ENCODE measurements around the gene HDAC3. TPM values are rescaled to one million over a fixed set of nuclear protein-coding genes. Genes with fewer than 3 reads are reported as not detected.

Gene HDAC3
- total RNA-seq, 4 donors from 2014 or later: 44.2 to 62.7 (median 54.6) TPM

DNA sequence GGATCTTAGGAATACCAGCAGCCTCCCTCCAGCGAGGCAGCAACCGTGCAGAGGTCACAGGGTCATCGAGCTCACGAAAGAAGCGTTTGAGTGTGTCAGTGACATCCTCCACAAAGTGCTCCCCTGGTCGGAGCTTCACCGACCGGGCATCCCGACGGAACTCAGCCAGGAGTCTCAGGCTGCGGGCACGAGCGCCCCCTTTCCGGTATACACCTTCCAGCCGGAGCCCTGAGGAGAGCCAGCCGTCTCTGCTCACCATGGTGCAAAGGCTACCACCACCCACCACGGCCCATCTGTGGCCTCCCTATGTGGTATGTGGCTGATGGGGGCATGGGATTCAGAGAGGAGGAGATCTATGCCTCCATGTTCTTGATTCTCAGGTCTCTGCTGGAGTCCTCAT, 25.4 kb upstream of the HDAC3 start:
- no peaks in the 10 kb centered on the region for H3K27me3 ChIP-seq
- intact Hi-C loops (cut with DNase I): no loop called here
- H3K27ac ChIP-seq: no peak overlapping the region
- WGBS, 2 donors: 76 to 80% methylated on average over 17 of the region's 17 CpGs
- TF ChIP-seq POLR2A (IDR thresholded peaks at IDR 0.05): no peak
- TF ChIP-seq, protein P1, sequence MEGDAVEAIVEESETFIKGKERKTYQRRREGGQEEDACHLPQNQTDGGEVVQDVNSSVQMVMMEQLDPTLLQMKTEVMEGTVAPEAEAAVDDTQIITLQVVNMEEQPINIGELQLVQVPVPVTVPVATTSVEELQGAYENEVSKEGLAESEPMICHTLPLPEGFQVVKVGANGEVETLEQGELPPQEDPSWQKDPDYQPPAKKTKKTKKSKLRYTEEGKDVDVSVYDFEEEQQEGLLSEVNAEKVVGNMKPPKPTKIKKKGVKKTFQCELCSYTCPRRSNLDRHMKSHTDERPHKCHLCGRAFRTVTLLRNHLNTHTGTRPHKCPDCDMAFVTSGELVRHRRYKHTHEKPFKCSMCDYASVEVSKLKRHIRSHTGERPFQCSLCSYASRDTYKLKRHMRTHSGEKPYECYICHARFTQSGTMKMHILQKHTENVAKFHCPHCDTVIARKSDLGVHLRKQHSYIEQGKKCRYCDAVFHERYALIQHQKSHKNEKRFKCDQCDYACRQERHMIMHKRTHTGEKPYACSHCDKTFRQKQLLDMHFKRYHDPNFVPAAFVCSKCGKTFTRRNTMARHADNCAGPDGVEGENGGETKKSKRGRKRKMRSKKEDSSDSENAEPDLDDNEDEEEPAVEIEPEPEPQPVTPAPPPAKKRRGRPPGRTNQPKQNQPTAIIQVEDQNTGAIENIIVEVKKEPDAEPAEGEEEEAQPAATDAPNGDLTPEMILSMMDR (IDR thresholded peaks at IDR 0.05): no peak
- H3K9me3 ChIP-seq: no peaks in the 10 kb centered on the region
- H3K4me3 ChIP-seq (replicated peaks in 1 of 3): no peak overlapping the region
- no peaks in the 10 kb centered on the region for H3K4me1 ChIP-seq
- no peaks in the 10 kb centered on the region for H3K36me3 ChIP-seq
- DNase-seq: no peak

DNA sequence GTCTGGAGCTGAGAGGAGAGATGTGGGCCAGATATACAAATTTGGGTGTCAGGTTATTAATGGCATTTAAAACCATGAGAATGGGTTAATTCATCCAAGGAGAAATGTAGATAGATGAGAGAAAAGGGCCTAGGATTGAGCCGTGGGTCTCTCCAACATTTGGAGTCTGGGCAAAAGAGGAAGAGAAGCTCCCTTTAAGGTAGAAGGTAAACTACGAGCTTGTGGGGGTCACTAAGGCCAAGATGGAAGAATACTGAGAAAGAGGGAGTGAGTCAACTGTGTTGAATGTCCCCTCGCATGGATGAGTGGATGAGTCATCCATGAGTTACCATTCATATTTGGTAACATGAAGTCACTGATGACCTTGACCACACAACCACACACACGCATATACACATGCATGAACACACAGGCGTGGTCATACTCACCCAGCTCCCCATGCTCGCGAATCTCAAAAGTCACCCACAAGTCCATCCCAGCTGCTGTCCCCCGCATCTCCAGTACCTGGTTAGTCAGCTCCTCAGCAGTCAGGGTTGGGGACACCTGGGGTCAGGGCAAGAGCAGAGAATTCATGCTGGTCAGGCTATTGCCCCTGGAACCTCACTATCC, 21.4 kb upstream of the HDAC3 start:
- no peaks in the 10 kb centered on the region for H3K4me1 ChIP-seq
- 85 to 88% methylated on average over 8 of the region's 8 CpGs for WGBS, 2 donors
- TF ChIP-seq, protein P1 (IDR thresholded peaks at IDR 0.05): no peak
- no peak for TF ChIP-seq POLR2A (IDR thresholded peaks at IDR 0.05)
- no peaks in the 10 kb centered on the region for H3K9me3 ChIP-seq
- no peak for DNase-seq
- no peaks in the 10 kb centered on the region for H3K27me3 ChIP-seq
- intact Hi-C loops (cut with DNase I): no loop called here
- no peak overlapping the region for H3K27ac ChIP-seq
- H3K36me3 ChIP-seq: no peaks in the 10 kb centered on the region
- H3K4me3 ChIP-seq (replicated peaks in 1 of 3): no peak overlapping the region

DNA sequence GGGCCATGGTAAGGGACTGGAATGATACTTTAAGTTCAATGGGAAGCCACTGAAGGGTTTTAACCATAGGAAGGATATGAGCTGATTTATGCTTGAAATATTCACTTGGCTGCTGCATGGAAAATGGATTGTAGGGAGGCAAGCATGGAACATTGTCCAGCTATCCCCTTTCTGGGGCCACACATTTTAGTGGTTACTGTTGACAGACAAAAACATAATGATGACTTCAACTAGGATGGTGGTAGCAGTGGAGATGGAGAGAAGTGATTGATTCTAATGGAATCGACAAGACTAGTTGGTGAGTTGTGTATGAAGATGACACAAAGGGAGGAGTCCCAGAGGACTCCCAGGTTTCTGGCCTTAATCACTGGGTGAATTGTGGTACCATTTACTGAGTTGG, 20.8 kb upstream of the HDAC3 start:
- WGBS, 2 donors: 97 to 100% methylated on average over 1 of the region's 1 CpG

DNA sequence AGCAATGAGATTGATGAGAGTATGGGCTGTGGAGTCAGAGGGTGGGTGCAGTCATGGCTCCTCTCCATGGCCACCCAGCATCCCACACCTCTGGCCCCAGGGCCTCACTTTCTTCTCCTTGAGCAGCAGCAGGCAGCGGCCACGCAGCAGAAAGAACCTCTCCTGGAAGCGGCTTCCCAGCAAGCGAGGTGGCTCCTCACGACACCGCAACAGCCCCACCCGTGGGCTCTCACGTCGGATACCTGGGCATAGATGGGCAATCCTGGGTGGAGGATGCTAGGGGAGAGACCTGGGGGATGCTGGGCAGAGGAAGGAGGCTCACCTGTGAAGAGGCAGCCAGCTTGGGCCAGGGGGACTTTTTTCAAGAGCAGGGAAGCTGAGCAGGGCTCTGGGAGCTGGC, 19.7 kb upstream of the HDAC3 start:
- DNase-seq: no peak
- 86 to 93% methylated on average over 9 of the region's 9 CpGs for WGBS, 2 donors
- H3K27me3 ChIP-seq: no peaks in the 10 kb centered on the region
- H3K4me1 ChIP-seq: peaks cover 0 to 3% of the 10 kb centered on the region in 2 donors
- TF ChIP-seq POLR2A (IDR thresholded peaks at IDR 0.05): no peak
- TF ChIP-seq, protein P1 (IDR thresholded peaks at IDR 0.05): no peak
- H3K4me3 ChIP-seq (replicated peaks in 1 of 3): no peak overlapping the region
- no peaks in the 10 kb centered on the region for H3K9me3 ChIP-seq
- no peaks in the 10 kb centered on the region for H3K36me3 ChIP-seq
- intact Hi-C loops (cut with DNase I): no loop called here
- no peak overlapping the region for H3K27ac ChIP-seq

More for the DNA sequence above, 20.8 kb upstream of the HDAC3 start:
- TF ChIP-seq, protein P1 (IDR thresholded peaks at IDR 0.05): no peak
- no peak for TF ChIP-seq POLR2A (IDR thresholded peaks at IDR 0.05)
- intact Hi-C loops (cut with DNase I): no loop called here
- no peak overlapping the region for H3K27ac ChIP-seq
- no peaks in the 10 kb centered on the region for H3K4me1 ChIP-seq
- H3K27me3 ChIP-seq: no peaks in the 10 kb centered on the region
- DNase-seq: no peak
- H3K4me3 ChIP-seq (replicated peaks in 1 of 3): no peak overlapping the region
- no peaks in the 10 kb centered on the region for H3K36me3 ChIP-seq
- H3K9me3 ChIP-seq: no peaks in the 10 kb centered on the region

DNA sequence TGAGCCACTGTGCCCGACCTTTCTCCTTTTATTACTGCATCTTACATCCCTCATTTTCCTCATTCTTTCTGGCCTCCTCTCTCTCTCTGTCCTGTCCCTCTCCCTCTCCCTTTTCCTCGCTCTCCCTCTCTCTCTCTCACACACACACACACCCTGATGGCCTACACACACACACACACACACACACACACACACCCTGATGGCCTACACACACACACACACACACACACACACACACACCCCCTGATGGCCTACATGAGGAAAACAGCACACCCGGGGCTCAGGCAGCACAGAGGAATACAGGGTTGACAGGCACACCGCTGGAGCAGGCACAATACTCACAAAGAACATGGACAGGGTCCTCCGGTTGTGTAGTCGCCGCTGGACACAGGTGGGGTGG, 18.4 kb upstream of the HDAC3 start:
- WGBS, 2 donors: 80 to 89% methylated on average over 7 of the region's 7 CpGs

More for the DNA sequence above, 18.4 kb upstream of the HDAC3 start:
- intact Hi-C loops (cut with DNase I): no loop called here
- Histone ChIP-seq H3K4me3 (replicated peaks in 1 of 3) (no peak overlapping the region), H3K36me3 (no peaks in the 10 kb centered on the region), H3K9me3 (no peaks in the 10 kb centered on the region), H3K4me1 (peaks cover 5 to 11% of the 10 kb centered on the region in 2 donors), H3K27ac (no peak overlapping the region), H3K27me3 (no peaks in the 10 kb centered on the region)
- no peak for DNase-seq
- TF ChIP-seq POLR2A (IDR thresholded peaks at IDR 0.05): no peak
- TF ChIP-seq, protein P1 (IDR thresholded peaks at IDR 0.05): no peak

Measured in thyroid gland (tissue), 4 donors.